HG03457 (cell line): ENCODE results near the gene NOTCH1.

ENCODE experiments used
- ATAC-seq: cut with Tn5 transposase; IDR thresholded peaks from one replicate; pipeline ENCODE4 v1.9.1; 2021; ENCODE audit warnings: moderate number of reproducible peaks; ENCODE audit not compliant: unreplicated experiment

The NOTCH1 gene

DNA sequence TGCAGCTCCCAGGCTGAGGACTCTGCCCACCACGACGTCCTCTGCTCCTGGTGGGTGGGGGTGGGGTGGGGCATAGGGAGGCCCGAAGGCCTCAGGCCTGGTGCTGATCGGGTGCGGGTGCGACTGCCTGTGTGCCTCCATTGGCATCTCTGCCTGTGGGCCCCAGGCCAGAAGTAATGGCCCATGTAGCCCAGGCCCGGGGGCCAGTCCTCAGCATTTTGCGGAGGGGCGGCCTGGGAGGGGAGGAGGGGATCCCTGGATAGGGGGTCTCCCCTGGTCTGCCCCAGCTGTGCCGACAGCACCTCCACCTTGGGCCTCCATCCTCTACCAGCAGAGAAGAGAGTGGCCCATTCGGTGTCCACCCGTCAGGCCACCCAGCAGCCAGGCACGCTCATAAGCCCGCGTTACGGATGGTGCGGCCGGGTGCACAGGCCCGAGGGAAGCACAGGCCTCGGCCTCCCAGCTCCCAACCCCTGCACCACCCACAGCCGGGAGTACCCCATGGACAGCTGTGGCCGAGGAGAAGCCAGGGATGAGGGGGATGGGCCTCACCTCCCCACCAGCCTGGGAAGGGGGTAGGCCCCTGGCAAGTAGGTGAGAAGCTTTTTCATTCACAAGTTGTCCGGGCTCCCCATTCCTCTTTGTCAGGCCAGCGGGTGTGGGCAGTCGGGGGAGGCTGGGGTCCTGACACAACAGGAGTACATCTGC, 1.8 kb upstream of the NOTCH1 start:
- ATAC-seq, result no peak

GRCh38 chr9:136546697-136547501, 1.1 kb upstream of the NOTCH1 start:
- no peak for ATAC-seq

GRCh38 chr9:136545692-136545964, 220 bp downstream of the NOTCH1 start:
- no peak for ATAC-seq

DNA sequence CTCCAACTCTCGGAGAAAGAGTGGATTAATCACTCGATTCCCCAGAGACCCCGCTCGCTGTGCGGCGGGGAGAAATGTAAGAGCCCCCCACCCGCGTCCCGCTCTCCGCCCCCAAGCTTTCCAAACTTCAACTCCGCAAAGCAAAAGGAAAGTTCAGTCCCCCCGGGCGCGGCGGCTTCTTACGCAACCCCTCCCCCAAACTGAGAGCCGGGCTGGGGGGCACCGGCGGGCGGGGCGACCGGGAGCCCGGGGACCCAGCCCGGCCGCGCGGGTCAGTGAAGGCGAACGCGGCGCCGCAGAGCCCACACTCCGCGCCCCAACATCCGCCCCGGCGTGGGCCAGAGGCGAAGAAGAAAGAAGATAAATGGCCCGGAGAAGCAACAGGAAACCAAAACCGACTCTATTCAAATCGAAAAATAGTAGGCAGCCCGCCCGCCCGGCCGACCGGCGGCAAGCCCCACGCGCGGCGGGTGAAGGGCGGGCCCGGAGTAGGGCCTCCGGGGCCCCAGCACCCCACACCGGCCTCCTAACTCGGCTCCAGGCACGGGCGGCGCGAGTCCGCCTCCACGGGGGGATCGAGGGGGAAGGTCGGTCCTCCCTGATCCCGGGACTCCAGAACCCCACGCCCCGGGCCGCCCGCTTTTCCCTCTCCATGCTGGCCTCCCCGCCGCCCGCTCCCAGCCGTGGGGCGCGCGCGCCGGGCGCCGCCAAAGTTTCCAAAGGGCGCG, 720 bp downstream of the NOTCH1 start:
- no peak for ATAC-seq

GRCh38 chr9:136544548-136544963, 1.3 kb downstream of the NOTCH1 start:
- no peak for ATAC-seq

DNA sequence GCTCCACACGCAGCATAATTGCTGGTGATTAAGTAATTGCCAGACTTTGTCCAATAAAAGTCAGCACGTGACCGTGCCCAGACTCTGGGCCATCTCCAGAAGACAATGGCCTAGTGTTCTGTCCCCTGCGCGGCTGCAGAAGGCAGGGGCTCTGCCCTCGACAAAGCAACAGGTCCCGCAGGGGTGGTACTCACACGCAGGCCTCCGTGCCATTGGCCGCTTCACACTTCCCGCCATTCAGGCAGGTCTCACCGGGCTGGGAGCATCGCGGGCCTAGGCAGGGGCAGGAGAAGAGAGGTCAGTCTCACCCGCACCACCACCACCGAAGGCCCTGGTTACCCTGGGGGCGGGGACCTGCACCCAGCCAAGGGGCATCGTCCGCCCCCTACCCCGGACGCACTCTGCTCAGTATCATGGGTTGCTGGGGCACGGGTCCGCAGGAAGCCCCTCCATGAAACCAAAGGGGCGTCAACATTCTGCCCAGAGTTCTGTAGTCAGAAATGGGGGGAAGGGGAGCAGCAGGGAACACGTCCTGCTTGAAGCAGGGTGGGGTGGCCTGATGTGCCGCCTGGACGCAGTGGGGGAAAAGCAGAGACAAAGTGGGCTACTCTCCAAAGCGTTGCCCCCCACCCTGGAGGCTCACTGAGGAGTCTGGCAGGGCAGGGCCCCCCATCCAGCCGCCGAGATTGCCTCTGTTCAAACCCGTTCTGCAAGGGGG, 1.9 kb downstream of the NOTCH1 start:
- no peak for ATAC-seq

GRCh38 chr9:136543280-136543679, 2.6 kb downstream of the NOTCH1 start:
- ATAC-seq, result no peak

DNA sequence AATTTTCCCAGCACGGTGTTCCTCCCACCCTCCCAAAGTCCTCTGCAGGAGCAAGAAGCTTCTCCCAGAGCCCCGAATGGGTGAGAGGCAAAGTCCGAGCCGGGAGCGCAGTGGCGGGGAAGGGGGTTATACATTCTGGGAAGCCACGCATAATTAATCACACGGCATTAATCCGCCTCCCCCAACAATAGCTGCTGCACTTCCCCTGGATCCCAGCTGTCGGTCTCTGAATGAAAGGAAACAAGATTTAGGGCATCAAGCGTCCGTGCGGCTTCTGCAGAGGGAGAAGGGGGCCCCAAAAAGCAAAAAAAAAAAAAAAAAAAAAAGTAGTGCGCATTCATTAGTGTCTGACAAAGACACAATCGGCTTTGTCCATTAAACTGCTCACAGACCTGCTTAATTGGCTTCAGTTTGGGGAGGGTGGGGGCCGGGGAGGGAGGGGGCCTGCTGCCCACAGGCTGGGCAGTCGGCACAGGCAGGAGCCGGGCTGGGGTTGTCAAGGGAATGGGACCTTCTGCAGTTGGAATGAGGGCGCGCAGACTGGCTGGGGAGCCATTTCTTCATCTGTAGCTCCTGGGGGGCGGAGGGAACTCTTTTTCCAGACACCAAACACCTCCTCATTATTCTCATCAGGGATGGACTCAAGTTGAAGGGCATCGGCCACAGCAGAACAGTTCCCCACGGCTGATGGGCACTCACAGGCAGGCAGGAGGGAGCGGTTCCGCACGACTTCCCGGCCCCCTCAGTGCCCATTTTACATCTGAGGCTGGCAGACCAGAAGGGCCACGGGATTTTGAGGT, 3.4 kb downstream of the NOTCH1 start:
- no peak for ATAC-seq

- ATAC-seq, result no peak
Observed at GRCh38 chr9:136541709-136542108, 4.1 kb downstream of the NOTCH1 start.

- ATAC-seq, result no peak
Observed at GRCh38 chr9:136541179-136541578, 4.7 kb downstream of the NOTCH1 start.

GRCh38 chr9:136539427-136540421, 6.1 kb downstream of the NOTCH1 start:
- no peak for ATAC-seq

DNA sequence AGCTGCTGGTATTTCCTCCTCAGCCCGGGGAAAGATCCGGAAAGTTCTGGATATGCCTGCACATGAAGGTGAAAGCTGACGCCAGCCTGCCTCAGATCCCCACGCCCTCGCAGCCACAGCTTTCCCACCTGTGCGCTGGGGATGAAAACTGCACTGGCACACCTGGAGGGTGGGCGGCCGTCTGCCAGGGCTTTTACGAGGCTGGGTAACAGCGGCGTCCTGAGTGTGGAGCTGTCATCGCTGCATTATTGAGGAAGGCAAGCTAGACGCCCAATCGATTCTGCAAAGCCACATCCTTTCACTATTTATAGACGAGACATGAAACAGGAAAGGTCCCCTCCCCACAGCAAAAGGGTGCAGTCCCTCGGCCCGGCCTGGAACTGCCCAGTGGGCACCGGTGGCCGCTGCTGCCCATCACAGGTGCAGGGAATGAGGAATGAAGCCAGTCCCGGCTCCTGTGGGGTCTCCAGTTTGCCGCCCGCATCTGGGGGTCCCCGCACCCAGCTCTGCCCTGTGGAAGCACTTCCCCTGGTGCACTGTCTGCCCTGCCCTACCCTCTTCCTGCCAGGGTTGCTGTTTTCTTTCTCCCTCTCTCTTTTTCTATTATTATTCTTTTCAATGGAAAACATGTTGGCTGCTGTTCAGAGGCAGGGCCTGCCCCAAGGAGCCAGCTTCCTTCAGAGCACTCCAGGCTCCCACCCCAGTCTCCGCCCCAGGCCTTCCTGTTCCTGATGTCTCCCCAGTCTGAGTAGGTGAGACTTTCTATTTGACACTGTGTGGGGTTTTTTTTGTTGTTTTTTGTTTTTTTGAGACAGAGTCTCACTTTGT, 7.0 kb downstream of the NOTCH1 start:
- no peak for ATAC-seq

- ATAC-seq, result no peak
Observed at GRCh38 chr9:136537896-136538598, 7.8 kb downstream of the NOTCH1 start.

GRCh38 chr9:136537411-136537810, 8.4 kb downstream of the NOTCH1 start:
- no peak for ATAC-seq

GRCh38 chr9:136536721-136537241, 9.1 kb downstream of the NOTCH1 start:
- ATAC-seq, result no peak

DNA sequence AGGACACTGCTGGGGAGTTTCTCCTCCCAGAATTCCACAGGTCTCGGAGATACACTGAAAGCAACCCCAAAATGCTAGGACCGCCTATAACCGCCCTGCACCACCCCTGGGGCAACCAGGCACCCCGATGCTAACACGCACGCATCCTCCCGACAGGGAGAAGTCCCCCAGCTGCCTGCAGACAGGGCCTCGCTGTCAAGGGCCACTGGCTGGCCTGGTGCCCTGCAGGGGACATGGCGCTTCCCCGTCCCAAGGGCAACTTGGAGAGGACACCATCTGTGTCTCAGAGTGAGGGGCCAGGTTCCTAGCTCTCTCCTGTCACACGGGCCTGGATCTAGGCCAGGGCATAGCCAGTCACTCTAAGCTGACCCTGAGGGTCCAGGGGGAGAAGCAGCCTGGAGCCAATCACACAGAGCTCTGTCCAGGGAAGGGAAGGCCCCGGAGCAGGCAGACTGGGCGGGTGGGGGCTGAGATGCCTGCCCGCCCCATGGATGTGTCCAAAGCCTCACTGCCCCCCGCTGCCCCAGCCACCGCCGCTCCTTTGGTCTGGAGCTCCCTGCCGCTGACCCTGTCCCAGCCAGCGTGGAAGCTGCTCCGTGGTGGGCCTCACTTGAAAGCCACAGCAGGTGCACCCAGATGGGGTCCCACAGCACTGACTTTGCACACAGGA, 9.7 kb downstream of the NOTCH1 start:
- no peak for ATAC-seq

- ATAC-seq, result no peak
Observed at GRCh38 chr9:136535070-136535469, 10.8 kb downstream of the NOTCH1 start.
